DOHH2 (cell line): ENCODE data around the gene KCNAB1.

ENCODE experiments used
- H3F3A ChIP-seq: fragments of 200-600 bp; sonication (generic), shearing (Covaris generic); 2 replicates; pipeline ENCODE4 v1.6.0; 2016; ENCODE audit warnings: antibody characterized with exemption, mild to moderate bottlenecking; ENCODE audit not compliant: control insufficient read depth, insufficient read depth
- H3K27ac ChIP-seq: fragments of 200-600 bp; sonication (generic); 2 replicates; pipeline ENCODE4 v1.5.1; 2014; ENCODE audit warnings: low read depth, mild to moderate bottlenecking, low read length, moderate library complexity
- H3K27me3 ChIP-seq: fragments of 200-600 bp; sonication (generic); 2 replicates; pipeline ENCODE4 v1.6.1; 2014; ENCODE audit warnings: mild to moderate bottlenecking, low read length, mixed read lengths; ENCODE audit not compliant: control insufficient read depth
- H3K36me3 ChIP-seq: fragments of 200-600 bp; sonication (generic); 2 replicates; pipeline ENCODE4 v1.6.1; 2014; ENCODE audit warnings: mild to moderate bottlenecking, low read length, moderate library complexity, mixed read lengths; ENCODE audit not compliant: control insufficient read depth
- H3K4me1 ChIP-seq: fragments of 200-600 bp; sonication (generic); 2 replicates; pipeline ENCODE4 v1.6.1; 2014; ENCODE audit warnings: mild to moderate bottlenecking, low read length, mixed read lengths; ENCODE audit not compliant: control insufficient read depth
- H3K4me2 ChIP-seq: fragments of 200-600 bp; sonication (generic); 2 replicates; pipeline ENCODE4 v1.6.0; 2014; ENCODE audit warnings: mild to moderate bottlenecking, low read length, moderate library complexity
- H3K4me3 ChIP-seq: fragments of 200-600 bp; sonication (generic); 2 replicates; pipeline ENCODE4 v1.5.1; 2014; ENCODE audit warnings: mild to moderate bottlenecking, low read length, mixed read lengths
- H3K79me2 ChIP-seq: fragments of 200-600 bp; sonication (generic); 2 replicates; pipeline ENCODE4 v1.6.1; 2014; ENCODE audit warnings: mild to moderate bottlenecking, low read length, mixed read lengths; ENCODE audit not compliant: control insufficient read depth
- H3K9me2 ChIP-seq: fragments of 200-600 bp; sonication (generic); replicated peaks from 2 replicates; pipeline ENCODE4 v1.6.1; 2014; ENCODE audit warnings: mild to moderate bottlenecking, low read length, mixed read lengths; ENCODE audit not compliant: control insufficient read depth
- H3K9me3 ChIP-seq: fragments of 200-600 bp; sonication (generic); 2 replicates; pipeline ENCODE4 v1.6.1; 2014; ENCODE audit warnings: antibody characterized with exemption, low read length, mixed read lengths; ENCODE audit not compliant: control insufficient read depth, insufficient read depth
- H4K20me1 ChIP-seq: fragments of 200-600 bp; sonication (generic); 2 replicates; pipeline ENCODE4 v1.6.0; 2014; ENCODE audit warnings: low read depth, mild to moderate bottlenecking, antibody characterized with exemption, low read length, moderate library complexity; ENCODE audit not compliant: control insufficient read depth, insufficient read depth
- CTCF ChIP-seq: fragments of 200-600 bp; sonication (generic); IDR thresholded peaks from one replicate; pipeline ENCODE4 v1.5.1; 2014; ENCODE audit warnings: antibody characterized with exemption, mild to moderate bottlenecking, low read depth, low read length; ENCODE audit not compliant: poor library complexity, severe bottlenecking
- EZH2phosphoT487 ChIP-seq: fragments of 200-600 bp; sonication (generic); IDR thresholded peaks from 2 replicates; pipeline ENCODE4 v1.6.1; 2017; ENCODE audit warnings: borderline replicate concordance, mild to moderate bottlenecking, antibody characterized with exemption, low read length, moderate library complexity, mixed read lengths

Gene KCNAB1

GRCh38 chr3:156174229-156174847 lies 54.0 kb downstream of the KCNAB1 start:
- Histone ChIP-seq H3K36me3 (no peaks in the 10 kb centered on the region), H3K4me3 (no peak overlapping the region), H3K27ac (no peak overlapping the region), H3K4me1 (no peaks in the 10 kb centered on the region), H3K27me3 (no peaks in the 10 kb centered on the region), H3K9me2 (no peaks in the 10 kb centered on the region), H3F3A (no peaks in the 10 kb centered on the region), H3K79me2 (no peaks in the 10 kb centered on the region), H4K20me1 (no peaks in the 10 kb centered on the region), H3K4me2 (no peak overlapping the region), H3K9me3 (no peaks in the 10 kb centered on the region)
- TF ChIP-seq CTCF (no peak), EZH2phosphoT487 (no peak)

DNA sequence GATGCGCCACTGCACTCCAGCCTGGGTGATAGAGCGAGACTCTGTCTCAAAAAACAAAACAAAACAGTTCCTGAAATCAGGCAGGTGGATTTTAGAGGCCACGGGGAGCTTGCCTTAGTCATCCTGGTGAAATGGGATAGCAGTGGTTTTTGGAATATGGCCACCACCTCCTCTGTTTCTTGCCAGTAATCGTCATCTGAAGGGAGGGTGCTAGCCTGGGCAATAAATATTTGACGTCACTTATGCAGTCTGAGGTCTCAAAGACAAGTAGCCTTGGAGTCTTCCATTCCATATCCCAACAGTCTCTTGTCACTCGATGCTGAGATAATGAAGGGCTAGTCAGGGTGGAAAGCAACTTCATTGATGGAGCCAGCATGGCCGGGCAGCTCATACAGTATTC lies 55.2 kb downstream of the KCNAB1 start:
- no peaks in the 10 kb centered on the region for H3F3A ChIP-seq
- H3K9me3 ChIP-seq, result no peaks in the 10 kb centered on the region
- H3K27me3 ChIP-seq, result no peaks in the 10 kb centered on the region
- H3K27ac ChIP-seq, result no peak overlapping the region
- no peaks in the 10 kb centered on the region for H3K4me1 ChIP-seq
- no peaks in the 10 kb centered on the region for H3K36me3 ChIP-seq
- H3K4me3 ChIP-seq, result no peak overlapping the region
- H3K9me2 ChIP-seq, result no peaks in the 10 kb centered on the region
- no peak overlapping the region for H3K4me2 ChIP-seq
- no peak for TF ChIP-seq CTCF
- TF ChIP-seq EZH2phosphoT487, result no peak
- H4K20me1 ChIP-seq, result no peaks in the 10 kb centered on the region
- H3K79me2 ChIP-seq, result no peaks in the 10 kb centered on the region

- H3K9me3 ChIP-seq, result no peaks in the 10 kb centered on the region
- TF ChIP-seq CTCF, result no peak
- no peak for TF ChIP-seq EZH2phosphoT487
- no peaks in the 10 kb centered on the region for H3K36me3 ChIP-seq
- no peaks in the 10 kb centered on the region for H3K27me3 ChIP-seq
- no peaks in the 10 kb centered on the region for H3K4me1 ChIP-seq
- H3K9me2 ChIP-seq, result no peaks in the 10 kb centered on the region
- no peaks in the 10 kb centered on the region for H3F3A ChIP-seq
- no peak overlapping the region for H3K27ac ChIP-seq
- H3K4me3 ChIP-seq, result no peak overlapping the region
- no peaks in the 10 kb centered on the region for H3K79me2 ChIP-seq
- no peaks in the 10 kb centered on the region for H4K20me1 ChIP-seq
- no peak overlapping the region for H3K4me2 ChIP-seq
Observed at GRCh38 chr3:156176048-156176447, 55.7 kb downstream of the KCNAB1 start.
